K562 (cell line): ENCODE measurements around the gene CRLF3. TPM values are rescaled to one million over a fixed set of nuclear protein-coding genes. Genes with fewer than 3 reads are reported as not detected.
A peak's percentile ranks its signal among the peaks of the same experiment; 100 is the strongest.

Experiments used
- ATAC-seq: fragments of 200-7000 bp; cut with Tn5 transposase; 3 replicates; pipeline ENCODE4 v1.9.1; 2020; ENCODE audit warnings: moderate library complexity
- BruUV-seq: library from RNA; stranded (reverse); fragments of 400-500 nt; replicated peaks from 2 replicates; lab custom pipeline; 2021; lab: Mats Ljungman, UMichigan
- CTCF ChIA-PET: fragments of 300-600 bp; formaldehyde crosslinking; extraction: SDS; loops from one replicate; lab custom pipeline; 2021; ENCODE audit warnings: low intra/inter-chr PET ratio; lab: Yijun Ruan, JAX
- POLR2A ChIA-PET: fragments of 300-600, 350-650 bp; sonication (Branson Sonifier 250); formaldehyde crosslinking; extraction: SDS; loops from one replicate; lab custom pipeline; 2021; ENCODE audit warnings: antibody characterized with exemption, inconsistent platforms; lab: Yijun Ruan, JAX
- DNase-seq, 4 experiments: peaks; one replicate each; pipeline versions ENCODE4 v3.0.0 to v3.0.0-alpha.2; 2011 to 2018; ENCODE audit warnings: low spot score in 3 of 4, mixed read lengths in 3 of 4; ENCODE audit errors: extremely low read depth in 1 of 4
- FAIRE-seq: peaks from 2 replicates; lab custom pipeline; 2011; peaks lifted over from hg19 to GRCh38; lab: Jason Lieb, UNC
- H2AFZ ChIP-seq: 2 replicates; pipeline ENCODE4 v1.6.0; 2011; ENCODE audit warnings: low read depth, low read length, control low read depth, inconsistent platforms
- H3K27ac ChIP-seq: fragments of 200-600 bp; 3 replicates; pipeline ENCODE4 v1.8.0; 2011; ENCODE audit warnings: low read depth, mild to moderate bottlenecking, control low read depth, inconsistent platforms, low read length, moderate library complexity, mixed read lengths; ENCODE audit errors: extremely low read depth
- H3K27me3 ChIP-seq, 2 experiments: fragments of 300-600 bp in 1 of 2; 2 replicates in 1 of 2; 3 replicates in 1 of 2; pipeline versions ENCODE4 v1.6.0 to v1.8.0; 2011; ENCODE audit warnings: inconsistent platforms in 2 of 2, low read length in 2 of 2, mild to moderate bottlenecking in 1 of 2, mixed read lengths in 1 of 2, moderate library complexity in 1 of 2; ENCODE audit not compliant: control insufficient read depth in 2 of 2, insufficient read depth in 2 of 2
- H3K36me3 ChIP-seq: fragments of 300-600 bp; 3 replicates; pipeline ENCODE4 v1.8.0; 2011; ENCODE audit warnings: mild to moderate bottlenecking, low read length, inconsistent platforms; ENCODE audit not compliant: control insufficient read depth, insufficient read depth
- H3K4me1 ChIP-seq, 2 experiments: fragments of 200-600 bp in 1 of 2; replicated peaks in 1 of 2; 2 replicates in 1 of 2; 3 replicates in 1 of 2; pipeline versions ENCODE4 v1.5.1 to v1.8.0; 2011; ENCODE audit warnings: inconsistent platforms in 2 of 2, low read length in 2 of 2, mild to moderate bottlenecking in 1 of 2, mixed read lengths in 1 of 2, moderate library complexity in 1 of 2; ENCODE audit not compliant: control insufficient read depth in 2 of 2, insufficient read depth in 2 of 2
- H3K4me2 ChIP-seq: 2 replicates; pipeline ENCODE4 v1.6.1; 2011; ENCODE audit warnings: low read length, control low read depth, inconsistent platforms, mixed read lengths; ENCODE audit not compliant: insufficient read depth
- H3K4me3 ChIP-seq: fragments of 200-600 bp; sonication (generic), shearing (Covaris generic); 2 replicates; pipeline ENCODE4 v1.5.1; 2016; ENCODE audit warnings: control low read depth, inconsistent platforms
- H3K79me2 ChIP-seq: fragments of 200-600 bp; 3 replicates; pipeline ENCODE4 v1.8.0; 2011; ENCODE audit warnings: low read length, inconsistent platforms; ENCODE audit not compliant: control insufficient read depth, insufficient read depth
- H3K9ac ChIP-seq, 2 experiments: 2 replicates each; pipeline versions ENCODE4 v1.6.0 to v1.6.1; 2011; ENCODE audit warnings: low read depth in 2 of 2, low read length in 2 of 2, control low read depth in 1 of 2, inconsistent platforms in 1 of 2, mild to moderate bottlenecking in 1 of 2, mixed read lengths in 1 of 2; ENCODE audit not compliant: insufficient read depth in 1 of 2
- H3K9me1 ChIP-seq: one replicate; pipeline ENCODE4 v1.6.0; 2011; ENCODE audit warnings: inconsistent platforms, mild to moderate bottlenecking, low read length, moderate library complexity; ENCODE audit not compliant: control insufficient read depth, insufficient read depth
- H3K9me3 ChIP-seq: replicated peaks from 2 replicates; pipeline ENCODE4 v1.5.1; 2011; ENCODE audit warnings: low read depth, low read length, inconsistent platforms; ENCODE audit not compliant: control insufficient read depth, insufficient read depth
- H4K20me1 ChIP-seq: replicated peaks from 2 replicates; pipeline ENCODE4 v1.6.1; 2011; ENCODE audit warnings: low read length, inconsistent platforms, mixed read lengths; ENCODE audit not compliant: control insufficient read depth, insufficient read depth
- ATF7 ChIP-seq: fragments of 450-650 bp; IDR thresholded peaks from 2 replicates; pipeline ENCODE4 v1.7.1; 2014; ENCODE audit warnings: mild to moderate bottlenecking, moderate library complexity
- NR2C1 ChIP-seq, 2 experiments: fragments of 450-650 bp; IDR thresholded peaks; 2 replicates each; pipeline ENCODE4 v1.6.1; 2017; ENCODE audit warnings: mild to moderate bottlenecking in 2 of 2, antibody characterized with exemption in 1 of 2, inconsistent platforms in 1 of 2, missing compliant biosample characterization in 1 of 2, missing genetic modification characterization in 1 of 2
- POLR2G ChIP-seq: fragments of 200-400 bp; formaldehyde crosslinking; IDR thresholded peaks from 2 replicates; pipeline ENCODE4 v1.6.1; 2017; ENCODE audit warnings: low read depth, mild to moderate bottlenecking, antibody characterized with exemption, low read length, moderate library complexity
- RBM22 ChIP-seq: fragments of 200-400 bp; formaldehyde crosslinking; IDR thresholded peaks from 2 replicates; pipeline ENCODE4 v1.6.1; 2018; ENCODE audit warnings: low read length, low read depth; ENCODE audit not compliant: poor library complexity, severe bottlenecking
- WGBS: fragments of 100-300 bp; shearing (Covaris generic); methylation state at CpG from one replicate; pipeline ENCODE4 v1.1.6; 2016; ENCODE audit warnings: low coverage, mixed read lengths; ENCODE audit not compliant: insufficient coverage; ENCODE audit errors: missing lambda C conversion rate; 5-methylcytosine and 5-hydroxymethylcytosine counted together
- in situ Hi-C: fragments of 300-500 bp; cut with MboI; formaldehyde crosslinking; loops from 4 replicates; pipeline ENCODE4 v1.15.0; 2018; ENCODE audit warnings: inconsistent platforms, mixed read lengths
- intact Hi-C: fragments of 100-400 bp; cut with micrococcal nuclease; formaldehyde crosslinking; loops from 2 replicates; pipeline ENCODE4 v1.14.2; 2022
- polyA plus RNA-seq, 8 experiments: library from polyadenylated mRNA; depleted of rRNA in 4 of 8; stranded (reverse) in 5 of 8; unstranded in 3 of 8; fragments of >200 nt; fragmentation: Nextera tagmentation in 2 of 8; fragmentation: Illumina TruSeq in 1 of 8; extraction: Ambion mirVana in 2 of 8; extraction: Trizol in 1 of 8; gene quantifications; 2 replicates each; pipeline versions ENCODE4 v1.2.1 to v1.2.3, GENCODE V29; 2011 to 2014; ENCODE audit warnings: inconsistent platforms in 1 of 8, missing spikeins in 1 of 8
- total RNA-seq, 7 experiments: library from RNA; depleted of rRNA in 6 of 7; stranded (reverse); fragments of >200 nt in 6 of 7; fragmentation: Illumina TruSeq in 2 of 7; extraction: Trizol in 2 of 7; gene quantifications; 2 replicates each; pipeline versions ENCODE4 v1.2.1 to v1.2.3, GENCODE V29; 2011 to 2021; ENCODE audit warnings: low replicate concordance in 1 of 7
- TF ChIP-seq, protein P1 (sequence below): fragments of 200-600 bp; sonication (generic); IDR thresholded peaks from one replicate; pipeline ENCODE4 v1.6.1; 2012; ENCODE audit warnings: mild to moderate bottlenecking, low read depth, low read length, inconsistent platforms

CRLF3 gene
- total and polyA plus RNA-seq, 9 of the 15 experiments (the other 6 are each of a cell fraction or from before 2014, with no cell fraction given) = 13.2 to 55.9 (median 29.8) TPM

- Histone ChIP-seq H2AFZ (no peak overlapping the region), H3K9ac (no peak overlapping the region), H3K4me2 (no peak overlapping the region), H3K9me1 (no peaks in the 10 kb centered on the region), H3K36me3 (peaks cover 88% of the 10 kb centered on the region), H3K4me1 (no peaks in the 10 kb centered on the region), H3K4me3 (no peak overlapping the region), H3K9me3 (no peaks in the 10 kb centered on the region), H3K27me3 (no peaks in the 10 kb centered on the region), H3K79me2 (no peaks in the 10 kb centered on the region), H3K27ac (no peak overlapping the region), H4K20me1 (no peaks in the 10 kb centered on the region)
- FAIRE-seq (no peak), ATAC-seq (no peak), DNase-seq (no peak)
- WGBS = 90% methylated on average over 9 of the region's 9 CpGs
- peak; percentile 21 for TF ChIP-seq RBM22
- TF ChIP-seq POLR2G = 0 out of 2 replicates have a peak, but pooled peaks have one; percentile 31
- TF ChIP-seq ATF7 = no peak
- no peak for TF ChIP-seq NR2C1 (IDR thresholded peaks at IDR 0.05)
- no peak for TF ChIP-seq NR2C1 (tag; IDR thresholded peaks at IDR 0.05)
- TF ChIP-seq, protein P1, sequence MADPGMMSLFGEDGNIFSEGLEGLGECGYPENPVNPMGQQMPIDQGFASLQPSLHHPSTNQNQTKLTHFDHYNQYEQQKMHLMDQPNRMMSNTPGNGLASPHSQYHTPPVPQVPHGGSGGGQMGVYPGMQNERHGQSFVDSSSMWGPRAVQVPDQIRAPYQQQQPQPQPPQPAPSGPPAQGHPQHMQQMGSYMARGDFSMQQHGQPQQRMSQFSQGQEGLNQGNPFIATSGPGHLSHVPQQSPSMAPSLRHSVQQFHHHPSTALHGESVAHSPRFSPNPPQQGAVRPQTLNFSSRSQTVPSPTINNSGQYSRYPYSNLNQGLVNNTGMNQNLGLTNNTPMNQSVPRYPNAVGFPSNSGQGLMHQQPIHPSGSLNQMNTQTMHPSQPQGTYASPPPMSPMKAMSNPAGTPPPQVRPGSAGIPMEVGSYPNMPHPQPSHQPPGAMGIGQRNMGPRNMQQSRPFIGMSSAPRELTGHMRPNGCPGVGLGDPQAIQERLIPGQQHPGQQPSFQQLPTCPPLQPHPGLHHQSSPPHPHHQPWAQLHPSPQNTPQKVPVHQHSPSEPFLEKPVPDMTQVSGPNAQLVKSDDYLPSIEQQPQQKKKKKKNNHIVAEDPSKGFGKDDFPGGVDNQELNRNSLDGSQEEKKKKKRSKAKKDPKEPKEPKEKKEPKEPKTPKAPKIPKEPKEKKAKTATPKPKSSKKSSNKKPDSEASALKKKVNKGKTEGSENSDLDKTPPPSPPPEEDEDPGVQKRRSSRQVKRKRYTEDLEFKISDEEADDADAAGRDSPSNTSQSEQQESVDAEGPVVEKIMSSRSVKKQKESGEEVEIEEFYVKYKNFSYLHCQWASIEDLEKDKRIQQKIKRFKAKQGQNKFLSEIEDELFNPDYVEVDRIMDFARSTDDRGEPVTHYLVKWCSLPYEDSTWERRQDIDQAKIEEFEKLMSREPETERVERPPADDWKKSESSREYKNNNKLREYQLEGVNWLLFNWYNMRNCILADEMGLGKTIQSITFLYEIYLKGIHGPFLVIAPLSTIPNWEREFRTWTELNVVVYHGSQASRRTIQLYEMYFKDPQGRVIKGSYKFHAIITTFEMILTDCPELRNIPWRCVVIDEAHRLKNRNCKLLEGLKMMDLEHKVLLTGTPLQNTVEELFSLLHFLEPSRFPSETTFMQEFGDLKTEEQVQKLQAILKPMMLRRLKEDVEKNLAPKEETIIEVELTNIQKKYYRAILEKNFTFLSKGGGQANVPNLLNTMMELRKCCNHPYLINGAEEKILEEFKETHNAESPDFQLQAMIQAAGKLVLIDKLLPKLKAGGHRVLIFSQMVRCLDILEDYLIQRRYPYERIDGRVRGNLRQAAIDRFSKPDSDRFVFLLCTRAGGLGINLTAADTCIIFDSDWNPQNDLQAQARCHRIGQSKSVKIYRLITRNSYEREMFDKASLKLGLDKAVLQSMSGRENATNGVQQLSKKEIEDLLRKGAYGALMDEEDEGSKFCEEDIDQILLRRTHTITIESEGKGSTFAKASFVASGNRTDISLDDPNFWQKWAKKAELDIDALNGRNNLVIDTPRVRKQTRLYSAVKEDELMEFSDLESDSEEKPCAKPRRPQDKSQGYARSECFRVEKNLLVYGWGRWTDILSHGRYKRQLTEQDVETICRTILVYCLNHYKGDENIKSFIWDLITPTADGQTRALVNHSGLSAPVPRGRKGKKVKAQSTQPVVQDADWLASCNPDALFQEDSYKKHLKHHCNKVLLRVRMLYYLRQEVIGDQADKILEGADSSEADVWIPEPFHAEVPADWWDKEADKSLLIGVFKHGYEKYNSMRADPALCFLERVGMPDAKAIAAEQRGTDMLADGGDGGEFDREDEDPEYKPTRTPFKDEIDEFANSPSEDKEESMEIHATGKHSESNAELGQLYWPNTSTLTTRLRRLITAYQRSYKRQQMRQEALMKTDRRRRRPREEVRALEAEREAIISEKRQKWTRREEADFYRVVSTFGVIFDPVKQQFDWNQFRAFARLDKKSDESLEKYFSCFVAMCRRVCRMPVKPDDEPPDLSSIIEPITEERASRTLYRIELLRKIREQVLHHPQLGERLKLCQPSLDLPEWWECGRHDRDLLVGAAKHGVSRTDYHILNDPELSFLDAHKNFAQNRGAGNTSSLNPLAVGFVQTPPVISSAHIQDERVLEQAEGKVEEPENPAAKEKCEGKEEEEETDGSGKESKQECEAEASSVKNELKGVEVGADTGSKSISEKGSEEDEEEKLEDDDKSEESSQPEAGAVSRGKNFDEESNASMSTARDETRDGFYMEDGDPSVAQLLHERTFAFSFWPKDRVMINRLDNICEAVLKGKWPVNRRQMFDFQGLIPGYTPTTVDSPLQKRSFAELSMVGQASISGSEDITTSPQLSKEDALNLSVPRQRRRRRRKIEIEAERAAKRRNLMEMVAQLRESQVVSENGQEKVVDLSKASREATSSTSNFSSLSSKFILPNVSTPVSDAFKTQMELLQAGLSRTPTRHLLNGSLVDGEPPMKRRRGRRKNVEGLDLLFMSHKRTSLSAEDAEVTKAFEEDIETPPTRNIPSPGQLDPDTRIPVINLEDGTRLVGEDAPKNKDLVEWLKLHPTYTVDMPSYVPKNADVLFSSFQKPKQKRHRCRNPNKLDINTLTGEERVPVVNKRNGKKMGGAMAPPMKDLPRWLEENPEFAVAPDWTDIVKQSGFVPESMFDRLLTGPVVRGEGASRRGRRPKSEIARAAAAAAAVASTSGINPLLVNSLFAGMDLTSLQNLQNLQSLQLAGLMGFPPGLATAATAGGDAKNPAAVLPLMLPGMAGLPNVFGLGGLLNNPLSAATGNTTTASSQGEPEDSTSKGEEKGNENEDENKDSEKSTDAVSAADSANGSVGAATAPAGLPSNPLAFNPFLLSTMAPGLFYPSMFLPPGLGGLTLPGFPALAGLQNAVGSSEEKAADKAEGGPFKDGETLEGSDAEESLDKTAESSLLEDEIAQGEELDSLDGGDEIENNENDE = no peak
- in situ Hi-C loops (no loop called here), intact Hi-C loops (no loop called here)
- ChIA-PET CTCF (no interaction called here), POLR2A (interaction anchor here (0.7 kb wide), 1 partner anchor 12 kb away, joined by 3 read pairs; no protein-coding TSS in a partner anchor)
- TSS peak; percentile 4 for BruUV-seq
Measured at GRCh38 chr17:30793282-30793977, 31.1 kb downstream of the CRLF3 start.
